ENCODE data around the gene ATP5F1E.
"Not testable (repeated sequence)": the region's sequence is repeated elsewhere in the genome, so short reads cannot be mapped to it uniquely, and the experiment has no call there.

Gene ATP5F1E

DNA sequence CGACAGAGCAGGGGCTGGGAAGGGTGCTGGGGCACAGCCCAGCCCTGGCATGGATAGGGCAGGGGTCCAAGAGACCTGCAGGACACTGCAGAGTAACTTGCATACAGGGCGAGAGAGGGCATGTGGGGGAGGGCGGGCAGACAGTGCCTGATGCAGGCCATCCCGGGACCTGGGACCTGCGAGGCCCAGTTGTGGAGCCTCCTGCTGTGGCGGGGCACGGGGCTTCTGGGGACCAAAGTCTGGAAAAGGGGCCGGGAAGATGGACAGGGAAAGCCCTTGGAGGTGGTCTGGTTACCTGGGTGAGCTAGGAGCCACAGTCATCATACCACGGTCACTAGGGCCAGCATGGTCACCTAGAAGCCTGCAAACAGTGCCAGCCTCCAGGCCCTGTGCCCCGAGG lies 13.3 kb downstream of the ATP5F1E start:
- DNase-seq, result no peak

DNA sequence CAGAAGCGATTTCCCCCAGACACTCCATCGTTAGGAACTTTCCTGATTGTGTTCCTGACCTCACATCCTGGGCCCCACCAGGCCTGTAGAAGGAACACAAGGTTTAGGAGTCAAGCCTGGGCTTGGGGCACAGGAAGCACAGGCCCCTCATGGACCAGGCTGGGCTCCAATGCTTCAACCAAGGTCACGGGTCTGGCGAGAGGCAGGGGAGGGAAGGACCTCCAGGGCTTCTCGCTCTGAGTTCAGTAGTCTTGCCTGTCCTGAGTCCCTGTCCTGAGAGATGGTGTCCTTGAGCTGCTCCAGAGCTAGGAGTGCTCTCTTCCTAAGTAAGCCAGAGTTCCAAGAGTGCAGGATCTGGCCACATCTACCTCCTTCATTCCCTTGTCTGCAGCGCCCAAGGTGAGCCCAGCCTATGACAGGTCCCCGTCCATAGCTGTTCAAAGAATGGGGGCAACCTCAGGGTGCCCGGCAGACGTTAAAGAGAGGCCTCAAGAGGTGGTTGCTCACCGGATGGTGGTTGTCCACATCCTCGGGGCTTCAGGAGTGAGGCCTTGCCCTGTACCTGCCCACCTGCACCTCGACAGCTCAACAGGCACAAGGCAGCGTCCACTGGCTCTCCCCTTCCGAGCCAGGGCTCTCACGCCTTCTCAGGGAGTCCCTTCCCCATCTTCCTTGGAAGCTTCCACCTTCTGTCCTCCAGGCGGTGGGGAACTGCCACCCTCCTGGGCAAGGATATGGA lies 14.5 kb downstream of the ATP5F1E start:
- DNase-seq, result no peak

DNA sequence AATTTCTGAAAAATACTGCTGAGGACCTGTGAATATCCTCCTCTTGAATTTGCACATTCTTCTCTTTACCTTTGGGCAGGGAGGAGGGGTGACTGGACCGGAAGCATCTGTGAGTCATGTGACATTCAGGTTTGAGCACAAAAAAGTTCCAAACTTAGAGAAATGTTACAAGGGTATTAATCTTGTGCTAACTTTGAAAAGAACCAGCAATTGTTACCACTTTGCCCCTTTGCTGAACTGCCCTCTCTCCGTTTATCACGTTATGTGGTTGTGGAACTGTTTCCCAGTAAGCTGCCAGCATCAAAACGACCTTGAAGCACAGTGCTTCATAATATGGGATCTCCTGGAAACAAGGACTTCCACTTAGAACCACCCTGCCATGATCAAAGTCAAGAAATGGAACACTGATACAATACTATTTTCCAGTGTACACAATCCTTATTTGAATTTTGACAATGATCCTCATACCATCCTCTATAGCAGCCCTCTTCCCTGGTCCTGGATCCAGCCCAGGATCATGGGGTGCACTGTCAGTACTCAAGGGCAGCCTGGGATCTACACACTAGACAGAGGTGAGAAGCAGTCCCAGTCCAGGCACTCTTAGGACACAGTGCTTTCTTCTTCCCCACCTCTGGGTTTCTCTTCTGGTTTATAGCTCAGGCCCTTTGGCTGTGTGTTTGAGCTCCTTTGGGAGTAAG lies 15.2 kb downstream of the ATP5F1E start:
- no peak for DNase-seq

DNA sequence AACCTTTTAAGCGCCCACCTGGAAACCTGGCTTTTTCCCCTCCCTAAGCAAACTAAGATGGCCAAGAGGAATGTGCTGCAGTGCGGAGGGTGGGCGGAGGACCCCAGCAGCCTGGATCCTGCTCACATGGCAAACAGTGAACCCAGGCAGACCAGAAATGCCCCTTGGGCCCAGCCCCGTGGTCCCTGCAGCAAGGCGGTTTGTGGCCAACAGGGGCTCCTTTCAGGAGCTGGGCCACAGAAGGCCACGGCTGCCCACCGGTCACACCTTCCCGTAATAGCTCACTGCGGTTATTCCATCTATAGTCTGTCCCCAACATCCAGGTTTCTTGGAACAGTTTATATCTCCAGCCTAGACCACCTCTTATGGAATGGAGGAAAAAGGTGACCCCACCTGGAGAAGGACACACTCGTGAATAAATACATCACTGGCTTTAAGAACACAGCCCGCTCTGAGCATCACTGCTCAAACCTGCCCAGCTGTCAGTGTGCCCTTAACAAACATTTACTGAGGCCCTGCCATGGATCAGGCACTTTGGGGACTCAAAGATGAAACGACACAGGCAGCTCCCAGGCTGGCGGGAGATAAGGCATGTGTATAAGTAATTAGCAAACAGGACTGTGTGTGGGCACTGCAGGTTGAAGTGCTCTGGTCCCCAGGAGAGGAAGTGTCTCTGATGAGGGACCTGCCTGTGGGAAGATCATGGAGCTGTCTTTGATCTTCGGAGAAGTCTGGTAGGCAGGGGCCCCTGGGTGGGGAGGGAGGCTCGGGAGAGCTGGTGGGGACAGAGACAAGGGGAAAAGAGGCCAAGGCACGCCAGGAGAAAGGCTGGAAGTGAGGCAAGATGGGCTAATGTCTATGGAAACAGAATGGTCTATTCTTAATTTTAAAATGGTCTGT lies 16.1 kb downstream of the ATP5F1E start:
- DNase-seq, result no peak

DNA sequence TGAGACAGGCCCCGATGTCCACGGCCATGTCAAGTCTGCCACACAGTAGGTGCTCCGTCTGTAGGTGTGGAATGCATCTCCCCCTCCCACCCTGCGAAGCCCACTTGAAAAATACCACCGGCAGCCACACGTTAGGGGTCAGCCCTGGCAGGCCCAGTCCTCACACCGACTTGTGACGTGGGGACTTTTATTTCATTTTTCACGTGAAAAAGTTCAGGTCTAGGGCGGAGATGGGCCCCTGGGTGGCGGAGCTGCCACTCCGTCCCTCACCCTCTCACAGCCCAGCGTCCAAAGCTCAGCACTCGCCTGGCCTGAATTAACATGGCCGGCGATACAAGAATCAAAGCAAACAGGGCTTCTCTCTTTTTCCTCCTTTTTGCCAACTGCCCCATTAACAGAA lies 16.7 kb downstream of the ATP5F1E start:
- no peak for DNase-seq

DNA sequence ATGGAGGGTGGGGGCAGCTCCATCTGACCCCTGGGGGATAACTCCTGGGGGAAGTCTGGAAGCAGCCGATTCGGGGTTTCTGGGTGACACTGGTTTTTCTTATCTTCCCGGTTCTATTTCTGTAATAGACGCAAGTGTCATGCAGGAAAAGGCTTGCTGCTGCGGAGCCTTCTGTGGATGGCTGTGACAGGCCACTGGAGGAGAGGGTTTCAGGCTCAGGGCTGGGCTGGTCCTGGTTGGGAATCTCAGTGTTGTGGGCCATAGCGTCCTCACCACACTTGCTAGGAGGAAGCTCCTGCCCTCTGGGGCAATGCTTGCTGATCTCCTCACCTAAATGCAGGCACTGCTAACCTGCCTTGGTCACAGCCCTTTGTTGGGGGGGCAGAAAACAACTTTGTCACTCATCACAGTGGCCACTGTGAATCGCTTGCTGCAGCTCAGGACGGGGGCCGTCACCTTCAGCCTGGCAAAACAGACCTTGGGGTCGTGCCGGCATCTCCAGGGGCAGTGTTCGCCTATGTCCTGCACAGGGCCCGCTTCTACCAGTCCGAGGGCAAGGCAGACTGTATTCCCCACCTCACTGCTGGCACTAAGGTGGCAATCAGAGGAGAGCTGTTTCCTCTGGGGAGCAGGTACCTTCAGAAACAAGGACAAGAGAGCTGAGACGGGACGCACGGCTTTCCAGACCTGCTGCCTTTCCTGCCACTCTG lies 17.3 kb downstream of the ATP5F1E start:
- DNase-seq, result no peak

DNA sequence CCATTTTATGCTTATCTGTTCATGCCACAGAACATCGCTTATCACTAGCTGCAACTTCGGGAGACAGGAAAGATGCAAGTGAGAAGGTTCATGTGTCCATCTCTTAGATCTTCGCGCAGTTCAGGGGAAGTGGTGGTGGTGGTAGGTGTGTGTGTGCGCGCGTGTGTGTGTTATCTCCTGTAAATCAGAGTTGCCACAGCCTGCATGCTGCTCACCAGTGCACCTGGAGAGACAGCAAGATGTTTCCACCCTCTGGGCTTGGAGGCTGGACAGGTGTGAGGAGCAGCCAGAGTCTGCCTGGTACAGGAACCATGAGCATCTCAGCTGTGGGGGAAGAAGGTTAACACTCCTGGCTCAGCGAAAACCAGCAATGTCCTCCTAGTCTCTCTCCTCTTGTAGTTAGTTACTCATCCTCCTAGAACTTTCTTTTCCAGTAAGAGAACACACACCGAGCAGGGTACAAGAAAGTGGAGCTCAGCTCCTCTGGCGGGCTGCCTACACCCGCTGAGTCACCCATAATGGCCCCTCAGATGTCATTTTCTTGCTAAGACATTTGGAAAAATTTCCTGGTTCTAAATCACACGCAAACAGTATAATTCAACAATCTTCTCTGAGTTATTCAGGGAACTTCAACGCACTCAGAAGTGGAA lies 18.1 kb downstream of the ATP5F1E start:
- no peak for DNase-seq

DNA sequence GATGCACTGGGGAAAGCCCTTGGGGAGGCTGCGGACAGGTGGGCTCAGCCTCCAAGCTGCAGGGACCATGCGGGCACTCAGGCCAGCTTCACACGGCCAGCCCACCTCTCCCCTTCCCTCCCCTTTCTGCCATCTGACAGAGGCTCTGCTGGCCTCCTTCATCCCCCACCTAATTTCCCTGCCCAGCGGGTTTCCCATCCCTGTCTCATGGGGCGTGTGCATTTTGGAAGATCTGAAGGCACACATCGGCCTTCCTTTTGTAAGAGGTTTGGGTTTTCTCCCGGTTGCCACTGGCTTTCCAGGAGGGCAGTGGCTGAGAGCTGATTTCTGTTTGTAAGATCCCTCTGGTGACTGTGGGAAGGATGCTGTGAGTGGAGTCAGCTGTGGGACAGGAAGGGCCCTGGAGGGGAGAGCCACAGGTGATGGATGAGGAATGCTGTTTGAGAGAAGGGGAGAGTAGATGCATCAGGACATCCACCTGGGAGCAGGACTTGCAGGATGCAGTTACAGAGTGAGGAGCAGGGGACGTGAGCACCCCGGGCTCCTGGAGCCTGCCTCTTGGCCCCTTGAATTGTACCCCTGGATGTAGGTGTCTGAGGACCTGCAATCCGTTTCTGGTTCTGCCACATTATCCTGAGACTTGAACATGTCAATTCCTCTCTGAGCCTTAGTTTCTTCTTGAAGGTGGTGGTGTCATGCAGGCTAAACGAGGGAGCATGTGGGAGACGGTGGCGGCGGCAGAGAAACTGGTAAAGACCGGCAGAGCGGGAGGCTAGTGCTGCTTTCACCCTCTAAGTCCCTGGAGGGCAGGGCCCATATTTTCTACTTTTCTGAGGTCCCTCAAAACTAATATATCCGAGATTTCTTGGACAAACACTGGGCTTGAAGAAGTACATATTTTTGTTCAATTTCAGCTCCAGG lies 18.8 kb downstream of the ATP5F1E start:
- no peak for DNase-seq

DNA sequence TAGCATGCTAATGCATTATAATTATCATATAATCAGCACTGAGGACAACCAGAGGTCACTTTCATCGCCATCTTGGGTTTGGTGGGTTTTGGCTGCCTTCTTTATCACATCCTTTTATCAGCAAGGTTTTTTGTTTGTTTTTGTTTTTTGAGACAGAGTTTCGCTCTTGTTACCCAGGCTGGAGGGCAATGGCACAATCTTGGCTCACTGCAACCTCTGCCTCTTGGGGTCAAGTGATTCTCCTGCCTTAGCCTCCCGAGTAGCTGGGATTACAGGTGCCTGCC lies 20.3 kb downstream of the ATP5F1E start:
- DNase-seq, result not testable (repeated sequence)

DNA sequence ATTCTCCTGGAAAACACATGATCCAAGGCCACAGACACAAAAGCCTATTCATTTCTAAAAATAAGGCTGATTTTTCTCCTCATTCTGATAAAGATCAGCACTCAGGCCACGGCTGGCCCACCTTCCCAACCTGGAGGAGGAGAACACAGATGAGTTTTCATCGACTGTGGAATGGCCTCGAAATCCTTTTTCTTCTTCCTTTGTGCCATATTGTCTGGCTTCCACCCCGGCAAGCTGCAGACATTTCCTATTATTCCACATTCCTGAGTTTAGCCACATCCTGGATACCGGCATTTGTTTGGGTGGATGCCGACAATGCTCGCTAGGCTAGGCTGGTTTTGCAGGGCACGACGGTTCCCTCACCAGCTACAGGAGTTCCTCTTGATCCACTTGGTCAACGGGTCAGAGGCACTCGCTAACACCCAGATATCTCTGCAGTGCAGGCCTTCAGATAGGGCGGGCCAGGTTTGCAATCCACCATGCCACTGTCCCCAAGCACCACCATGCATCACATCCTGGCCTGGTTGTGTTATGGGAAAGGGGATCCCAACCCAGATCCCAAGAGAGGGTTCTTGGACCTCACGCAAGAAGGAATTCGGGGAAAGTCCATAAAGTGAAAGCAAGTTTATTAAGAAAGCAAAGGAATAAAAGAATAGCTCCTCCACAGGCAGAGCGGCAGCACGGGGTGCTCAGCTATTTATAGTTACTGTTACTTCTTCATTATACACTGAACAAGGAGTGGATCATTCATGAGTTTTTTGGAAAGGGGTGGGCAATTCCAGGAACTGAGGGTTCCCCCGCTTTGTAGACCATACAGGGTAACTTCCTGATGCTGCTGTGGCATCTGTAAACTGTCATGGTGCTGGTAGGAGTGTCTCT lies 20.9 kb downstream of the ATP5F1E start:
- no peak for DNase-seq

DNA sequence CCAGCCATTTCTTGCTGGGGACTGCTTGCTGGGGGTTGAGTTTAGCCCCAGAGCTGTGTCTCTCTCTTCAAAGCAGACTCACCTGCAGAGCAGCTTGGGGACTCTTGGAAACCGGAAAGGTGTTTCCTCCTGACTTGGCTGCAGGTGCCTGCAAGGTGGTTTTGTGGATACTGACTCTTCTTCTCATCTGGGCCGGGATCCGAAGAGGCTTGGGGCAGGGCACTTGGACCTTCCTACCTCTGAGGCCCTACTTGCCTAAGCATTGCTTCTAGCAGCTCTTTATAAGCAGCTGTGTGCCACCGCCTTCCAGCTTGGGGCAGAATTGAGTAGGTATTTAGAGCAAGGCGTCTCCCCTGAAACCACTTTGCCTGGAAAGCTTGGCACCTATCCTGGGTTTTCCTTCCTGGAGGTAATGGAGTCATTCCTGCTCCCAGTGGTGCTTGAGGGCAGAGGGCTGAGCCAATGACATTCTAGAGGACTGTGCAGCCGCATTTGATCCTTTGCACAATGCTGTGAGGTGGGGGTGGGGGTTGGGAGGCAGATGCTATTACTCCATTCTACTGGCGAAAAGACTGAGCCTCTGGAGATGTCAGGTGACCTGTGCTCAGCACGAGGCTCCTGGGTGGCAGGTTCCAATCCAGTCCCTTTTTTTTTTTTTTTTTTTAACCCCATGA lies 21.7 kb downstream of the ATP5F1E start:
- DNase-seq, result no peak

DNA sequence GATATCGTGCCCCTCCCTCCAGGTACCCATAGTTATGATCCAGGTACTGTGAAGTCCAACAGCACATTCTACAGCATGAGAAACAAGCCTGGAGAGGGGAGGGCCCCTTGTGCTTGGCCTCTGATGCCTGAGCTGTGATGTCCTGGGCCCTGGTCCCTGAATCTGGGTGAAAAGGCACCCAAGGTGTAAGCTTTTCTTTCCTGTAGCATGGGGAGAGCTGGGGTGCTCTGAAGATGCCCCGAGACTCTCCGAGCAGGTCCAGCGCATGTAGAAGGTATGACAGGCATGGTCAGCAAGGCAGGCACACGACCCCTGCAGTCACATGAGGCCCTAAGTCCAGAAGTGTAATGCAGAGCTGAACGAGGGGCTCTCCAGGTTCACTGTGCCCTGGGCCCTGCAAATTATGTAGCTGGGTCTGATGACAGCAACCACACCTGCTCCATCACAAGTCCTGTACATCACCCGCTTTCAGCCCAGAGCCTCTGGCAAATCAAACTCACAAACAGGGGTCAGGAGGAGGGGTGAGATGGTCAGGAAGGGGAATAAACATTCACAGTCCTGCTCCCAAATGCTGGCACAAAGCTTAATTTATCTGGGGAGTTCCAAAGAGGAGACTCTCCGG lies 23.3 kb downstream of the ATP5F1E start:
- no peak for DNase-seq

DNA sequence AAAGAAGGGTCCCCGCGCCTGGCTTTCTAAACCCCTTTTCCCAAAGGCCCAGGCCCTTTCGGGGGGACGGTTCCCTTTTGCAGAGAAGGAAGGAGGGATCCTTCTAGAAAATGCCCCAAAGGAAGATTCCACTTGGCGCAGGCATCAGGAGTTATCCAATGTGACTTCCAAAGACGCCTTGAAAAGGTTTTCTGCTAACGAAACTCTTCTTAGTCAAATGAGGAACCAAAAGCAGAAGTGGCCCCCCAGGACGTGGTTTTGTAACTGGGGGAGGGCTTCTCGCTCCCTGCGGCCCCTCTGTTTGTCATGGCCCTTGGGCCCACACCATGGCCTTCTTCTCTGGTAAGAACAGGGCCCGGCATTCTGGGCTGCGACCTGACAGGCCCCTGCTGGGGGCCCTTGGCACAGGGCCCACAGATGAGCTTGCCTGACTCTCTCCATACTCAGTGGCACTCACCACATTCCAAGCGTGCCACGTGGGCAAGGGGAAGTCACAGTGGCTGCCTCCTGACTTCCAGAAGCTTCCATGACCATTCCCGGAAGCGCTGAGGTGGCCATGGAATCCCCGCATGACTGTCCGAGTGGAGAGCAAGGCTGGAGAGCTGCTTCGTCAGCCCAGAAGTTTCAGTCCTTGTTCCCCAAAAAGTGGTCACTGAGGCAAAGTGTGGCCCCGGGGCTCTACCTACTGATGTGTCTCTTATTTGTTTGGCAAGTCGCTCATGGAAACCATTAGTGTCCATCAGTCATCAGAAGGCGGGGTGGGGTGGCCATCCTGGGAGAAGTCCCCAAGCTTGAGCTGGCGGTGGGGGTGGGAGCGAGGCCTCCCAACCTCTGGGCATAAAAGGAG lies 24.2 kb downstream of the ATP5F1E start:
- no peak for DNase-seq

DNA sequence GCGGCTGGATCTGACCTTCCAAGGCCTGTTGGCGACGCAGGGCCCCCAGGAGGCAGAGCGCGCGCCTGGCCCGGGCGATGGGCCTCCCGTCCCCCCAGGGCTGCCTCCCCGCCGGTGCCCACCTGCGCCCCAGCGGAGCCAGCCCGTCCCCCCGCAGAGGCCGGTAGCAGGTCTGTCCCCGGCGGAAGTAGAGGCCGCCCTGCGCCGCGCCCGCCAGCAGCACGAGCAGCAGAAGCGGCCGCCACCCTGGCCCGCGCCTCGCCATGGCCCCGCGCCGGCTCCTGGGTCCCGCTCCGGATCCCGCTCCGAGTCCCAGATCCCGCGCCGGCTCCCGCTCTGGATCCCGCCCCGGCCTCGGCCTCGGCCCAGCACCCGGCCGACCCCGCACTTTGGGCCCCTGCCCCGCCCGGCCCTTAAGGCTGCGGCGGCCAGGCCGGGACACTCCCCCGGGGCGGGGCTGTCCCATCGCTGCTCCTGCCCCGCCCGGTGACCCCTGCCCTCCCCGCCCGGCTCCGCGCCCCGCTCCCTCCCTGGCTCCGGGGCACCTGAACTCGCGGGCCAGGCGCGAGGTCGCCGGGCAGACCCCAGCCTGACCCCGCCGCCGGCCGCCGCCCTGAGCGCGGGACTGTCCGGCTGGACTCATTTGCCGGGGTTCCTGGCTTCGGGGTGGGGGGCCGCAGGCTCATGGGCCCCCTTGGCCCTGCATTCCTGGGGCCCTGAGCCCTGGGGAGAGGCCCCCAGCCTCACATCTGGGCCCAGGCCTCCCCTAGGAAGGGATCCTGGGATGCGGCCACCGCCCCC lies 25.1 kb downstream of the ATP5F1E start, which contains the start of gene CTSZ:
CTSZ (minus strand) TSS at position 391 of the 801 bp plus-strand sequence; CDS start at position 265, 126 bp downstream.
- DNase-seq, result no peak

DNA sequence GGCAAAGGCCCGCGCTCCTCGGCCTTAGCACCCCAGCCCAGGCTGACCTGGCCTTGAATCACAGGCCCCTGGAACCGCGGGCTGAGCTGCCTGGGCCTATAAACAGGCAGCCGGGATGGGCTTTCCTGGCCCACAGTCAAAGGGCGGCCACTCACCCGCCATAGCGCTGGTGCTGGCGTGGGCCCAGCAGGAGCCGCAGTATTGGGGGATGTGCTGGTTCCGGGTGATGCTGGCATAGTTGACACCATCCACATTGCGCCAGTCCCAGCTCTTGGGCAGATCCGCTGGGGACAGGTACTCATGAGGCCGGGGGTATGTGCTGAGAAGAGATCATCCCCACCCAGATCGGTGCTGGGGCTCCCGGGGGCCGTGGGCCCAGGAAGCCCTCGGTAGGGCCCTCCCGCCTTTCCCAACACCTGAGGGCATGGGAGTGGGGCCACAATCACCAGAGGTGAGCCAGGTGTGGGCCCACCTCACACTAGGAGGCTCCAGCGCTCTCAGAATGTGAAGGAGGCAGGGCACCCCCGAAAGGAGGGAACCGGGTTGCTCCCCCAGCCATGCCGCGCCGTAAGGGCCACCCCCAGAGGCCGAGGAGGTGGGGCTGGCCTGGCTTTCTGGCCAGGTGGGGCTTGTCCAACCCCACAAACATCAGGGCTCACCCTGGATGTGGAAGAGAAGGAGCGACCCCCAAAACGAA lies 25.8 kb downstream of the ATP5F1E start:
- no peak for DNase-seq

DNA sequence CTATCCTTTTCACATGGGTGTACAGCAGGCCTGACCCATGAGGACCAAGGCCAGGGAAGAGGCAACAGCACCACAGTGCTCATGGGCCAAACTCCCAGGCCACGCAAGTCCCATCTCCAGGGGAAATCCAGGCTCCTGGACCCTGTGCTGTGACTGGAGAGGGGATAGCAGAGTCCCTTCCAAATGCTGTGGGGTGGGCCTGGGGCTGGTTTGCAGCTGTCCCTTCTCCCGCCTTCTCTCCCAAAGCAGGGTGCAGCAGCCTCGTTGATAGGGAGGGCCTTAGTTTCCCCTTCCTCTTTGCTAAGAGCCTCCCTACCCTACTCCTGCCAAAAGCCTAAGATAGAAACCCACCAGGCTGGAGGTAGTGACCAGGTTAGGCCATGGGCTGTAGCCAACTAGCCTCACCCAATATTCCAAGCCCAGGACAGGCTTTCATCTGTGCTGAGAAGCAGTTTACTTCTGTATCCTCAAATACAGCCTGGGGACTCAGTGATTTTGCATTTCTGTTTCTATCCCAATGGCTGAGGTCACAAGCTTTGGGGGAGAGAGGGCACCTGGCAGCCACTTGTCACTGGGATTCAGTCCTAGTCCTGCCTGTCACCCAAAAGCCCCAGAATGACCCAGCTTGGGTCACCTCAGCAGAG lies 26.5 kb downstream of the ATP5F1E start:
- no peak for DNase-seq
